NCI-H1436 (cell line): ENCODE measurements around the gene AIDA.

Experiments
- DNase-seq: peaks from one replicate; lab custom pipeline; 2025; lab: John Stamatoyannopoulos, UW

The AIDA gene

DNA sequence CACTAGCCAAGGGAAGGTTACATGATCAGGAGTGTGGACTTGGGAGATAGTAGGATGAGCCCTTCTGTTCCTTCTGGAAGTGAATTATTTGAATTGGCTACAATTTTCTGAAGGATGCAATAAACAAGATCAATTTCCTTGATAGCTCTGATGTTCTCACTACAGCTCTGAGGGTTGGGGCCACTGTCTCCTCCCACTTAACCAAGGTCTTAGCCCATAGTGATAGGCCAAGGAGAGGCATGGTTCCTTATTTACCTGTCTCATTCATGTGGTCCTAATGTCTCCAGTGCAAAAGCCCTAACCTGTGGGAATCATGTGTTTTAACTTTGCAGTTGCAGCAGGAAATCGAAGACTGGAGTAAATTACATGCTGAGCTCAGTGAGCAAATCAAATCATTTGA is 59.6 kb downstream of the AIDA start:
- no peak for DNase-seq

DNA sequence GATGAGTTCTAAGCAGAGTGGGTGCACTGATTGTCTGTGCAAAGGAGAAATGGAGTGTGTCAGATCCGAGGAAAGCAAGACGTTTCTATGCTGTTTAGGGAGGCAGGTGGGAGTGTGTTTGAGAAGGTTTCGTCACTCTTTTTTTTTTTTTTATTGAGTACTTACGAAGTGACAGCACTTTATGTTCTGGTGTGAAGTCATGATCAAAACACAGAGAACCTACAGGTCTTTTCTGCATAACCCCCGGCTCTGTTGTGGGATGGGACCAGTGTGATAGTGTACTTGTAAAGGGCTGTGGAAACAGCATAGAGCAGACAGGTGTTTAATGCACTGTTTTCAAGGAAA is 67.7 kb downstream of the AIDA start:
- peak; percentile 8 for DNase-seq

DNA sequence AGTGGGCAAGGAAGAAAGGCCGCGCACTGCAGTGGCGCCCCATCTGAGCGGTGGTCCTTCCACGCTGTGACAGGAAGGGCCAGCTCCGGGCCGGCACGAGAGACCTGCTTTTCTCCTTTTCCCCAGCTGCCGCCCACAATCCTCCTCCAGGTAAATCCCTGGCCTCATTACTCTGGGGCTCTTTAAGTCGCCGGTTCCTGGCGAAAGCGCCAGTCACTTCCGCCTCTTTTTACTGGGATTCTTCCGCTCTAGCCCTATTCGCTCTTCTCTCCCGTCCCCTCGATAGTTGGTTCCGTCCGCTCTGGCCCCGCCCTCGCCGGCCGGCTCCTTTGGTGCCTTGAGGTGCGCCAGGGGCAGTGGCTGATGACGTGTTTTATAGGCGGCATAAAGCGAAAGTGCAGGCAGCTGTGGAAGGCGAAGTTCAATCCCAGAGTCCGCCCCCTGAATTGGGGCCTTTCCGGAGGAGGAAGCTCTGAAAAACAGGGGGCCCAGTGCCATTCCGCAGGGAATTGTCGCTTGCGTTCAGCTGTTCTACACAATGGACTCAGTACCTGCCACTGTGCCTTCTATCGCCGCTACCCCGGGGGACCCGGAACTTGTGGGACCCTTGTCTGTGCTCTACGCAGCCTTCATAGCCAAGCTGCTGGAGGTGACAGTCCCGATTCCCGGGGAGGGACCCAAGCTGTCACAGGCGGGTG is 68.2 kb downstream of the AIDA start:
- DNase-seq = peak; percentile 98

DNA sequence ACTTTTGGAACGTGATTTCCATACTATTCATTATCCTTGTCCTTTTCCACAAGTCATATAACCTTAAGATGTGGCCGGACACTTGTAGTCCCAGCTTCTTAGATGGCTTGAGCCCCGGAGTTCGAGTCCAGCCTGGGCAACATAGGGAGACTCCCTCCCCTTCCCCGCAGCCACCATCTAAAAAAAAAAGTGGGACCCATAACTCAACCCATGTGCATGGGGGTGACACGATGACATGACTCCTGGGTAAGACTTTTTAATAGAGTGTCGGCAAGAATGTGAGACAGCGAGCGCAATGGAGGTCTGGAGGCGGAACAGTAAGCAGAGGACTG is 68.7 kb downstream of the AIDA start:
- DNase-seq = peak; percentile 41

DNA sequence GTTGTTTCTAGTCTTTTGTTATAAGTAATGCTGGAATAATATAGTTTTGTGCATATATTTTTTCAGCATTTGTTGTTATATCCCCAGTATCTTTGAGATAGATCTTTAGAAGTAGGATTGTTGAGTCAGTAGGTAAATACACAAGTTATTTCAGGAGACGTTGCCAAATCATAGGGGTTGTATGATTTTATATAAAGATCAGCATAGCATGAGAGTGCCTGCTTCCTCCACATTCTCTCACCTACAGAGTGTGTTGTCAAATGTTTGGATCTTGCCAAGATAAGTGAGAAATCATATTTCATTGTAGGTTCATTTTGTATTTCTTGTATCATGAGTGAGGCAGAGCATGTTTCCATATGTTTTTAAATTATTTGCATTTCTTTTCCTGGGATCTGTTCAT is 69.8 kb downstream of the AIDA start:
- DNase-seq = no peak

DNA sequence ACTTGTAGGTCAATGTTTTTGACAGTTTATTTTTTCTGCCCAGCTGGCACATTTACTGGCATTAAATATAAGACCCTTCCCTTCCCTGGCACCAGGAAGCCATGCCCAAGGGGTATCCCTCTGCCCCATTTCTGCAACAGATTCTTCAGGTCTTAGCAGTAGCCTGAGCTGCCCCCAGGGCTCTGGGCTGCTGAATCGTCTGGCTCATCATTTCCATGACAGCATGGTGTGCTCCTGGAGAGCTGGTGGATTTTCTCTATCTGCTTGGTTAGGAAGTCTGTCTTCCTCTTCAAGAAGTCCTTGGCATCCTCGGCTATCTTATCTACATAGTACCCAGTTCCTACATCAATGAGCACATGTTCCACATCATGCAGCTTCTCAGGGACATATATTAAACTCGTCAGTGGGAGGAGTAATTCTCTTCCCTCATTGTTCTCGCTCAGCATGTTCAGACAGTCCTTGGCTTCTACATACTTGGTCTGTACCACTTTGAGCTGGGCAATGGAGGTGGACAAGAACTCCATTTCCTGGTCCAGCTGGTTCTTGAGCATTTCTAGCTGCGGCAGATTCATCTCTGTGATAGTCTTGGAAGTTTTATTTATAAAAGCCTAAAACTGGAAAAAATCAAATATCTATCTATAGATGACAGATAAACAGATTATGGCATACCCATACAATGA is 70.9 kb downstream of the AIDA start:
- no peak for DNase-seq

DNA sequence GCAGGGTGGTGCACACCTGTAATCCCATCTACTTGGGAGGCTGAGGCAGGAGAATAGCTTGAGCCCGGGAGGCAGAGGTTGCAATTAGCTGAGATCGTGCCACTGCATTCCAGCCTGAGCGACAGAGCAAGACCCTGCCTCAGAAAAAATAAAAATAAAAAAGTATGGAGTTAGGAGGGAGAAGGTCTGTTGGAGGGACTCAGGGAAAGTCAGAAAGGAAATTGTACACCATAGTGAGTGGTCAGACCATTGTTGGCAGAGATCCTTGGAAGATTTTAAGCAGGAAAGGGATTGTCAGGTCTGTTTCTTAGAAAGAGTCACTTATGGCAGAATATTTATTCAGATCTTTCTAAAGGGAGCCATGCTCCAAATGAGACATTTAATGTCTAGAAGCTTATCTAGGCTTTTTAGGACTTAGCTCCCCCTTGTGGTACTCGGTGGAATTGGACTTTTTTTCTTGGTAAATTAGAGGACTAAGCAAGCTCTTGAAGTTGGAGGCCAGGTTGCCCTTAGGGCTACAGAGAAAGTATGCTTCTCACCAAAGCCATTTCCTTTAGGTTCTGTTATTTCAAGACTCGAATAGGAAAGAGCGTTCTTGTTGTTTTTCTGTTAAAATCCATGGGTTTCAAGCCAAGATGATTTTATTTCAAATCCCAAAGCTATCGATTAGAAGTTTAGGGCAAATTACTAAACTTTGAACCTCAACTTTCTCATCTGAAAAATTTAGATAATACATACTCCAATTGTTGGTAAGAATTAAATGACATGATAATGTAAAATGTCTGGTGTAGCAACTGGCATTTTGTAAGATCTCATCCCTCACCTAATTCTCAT is 77.9 kb downstream of the AIDA start:
- DNase-seq = peak; percentile 88

DNA sequence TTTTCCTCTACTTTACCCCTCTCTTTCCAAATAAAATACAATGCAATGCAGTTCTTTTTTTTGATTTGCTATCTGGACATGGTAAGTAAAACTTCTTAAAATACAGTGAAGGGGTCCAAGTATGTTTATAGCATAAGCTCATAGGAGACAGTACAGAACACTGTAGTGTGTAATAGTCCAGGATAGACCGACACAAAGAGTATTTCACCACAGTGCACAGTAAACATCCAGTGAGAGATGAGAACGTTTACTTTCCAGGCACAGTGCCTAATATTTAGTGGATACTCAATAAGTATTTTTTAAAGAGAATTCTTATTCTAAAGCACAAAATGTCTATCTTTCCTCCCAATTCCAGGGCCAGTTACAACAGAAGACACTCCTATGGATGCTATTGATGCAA is 79.5 kb downstream of the AIDA start:
- DNase-seq = no peak

DNA sequence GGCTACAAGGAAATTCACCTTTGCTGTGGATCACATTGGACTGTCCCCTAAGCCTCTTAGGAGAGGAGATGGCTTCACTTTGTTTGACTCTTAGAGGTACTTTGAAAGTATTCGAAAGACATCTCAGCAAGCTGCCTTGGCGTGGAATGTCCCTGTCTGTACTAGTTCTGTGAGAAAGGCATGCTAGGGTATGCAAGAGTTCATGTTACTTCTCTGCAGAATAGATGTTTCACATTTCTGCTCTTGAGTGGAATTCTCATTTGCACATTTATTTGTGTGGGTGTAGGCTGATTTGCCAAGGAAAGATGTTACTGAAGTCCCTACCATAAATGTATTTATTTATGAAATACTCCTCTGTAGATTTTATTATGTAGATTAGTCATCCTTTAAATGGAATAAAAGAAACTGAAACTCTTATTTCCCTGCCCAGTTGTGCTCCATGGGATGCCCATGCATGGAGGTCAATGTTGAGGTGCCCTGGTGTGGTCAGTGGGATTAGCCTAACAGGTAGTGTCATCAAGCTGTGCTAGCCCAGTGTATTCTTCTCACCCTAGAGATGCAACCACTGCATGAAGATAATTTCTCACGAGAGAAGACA is 80.6 kb downstream of the AIDA start:
- no peak for DNase-seq

DNA sequence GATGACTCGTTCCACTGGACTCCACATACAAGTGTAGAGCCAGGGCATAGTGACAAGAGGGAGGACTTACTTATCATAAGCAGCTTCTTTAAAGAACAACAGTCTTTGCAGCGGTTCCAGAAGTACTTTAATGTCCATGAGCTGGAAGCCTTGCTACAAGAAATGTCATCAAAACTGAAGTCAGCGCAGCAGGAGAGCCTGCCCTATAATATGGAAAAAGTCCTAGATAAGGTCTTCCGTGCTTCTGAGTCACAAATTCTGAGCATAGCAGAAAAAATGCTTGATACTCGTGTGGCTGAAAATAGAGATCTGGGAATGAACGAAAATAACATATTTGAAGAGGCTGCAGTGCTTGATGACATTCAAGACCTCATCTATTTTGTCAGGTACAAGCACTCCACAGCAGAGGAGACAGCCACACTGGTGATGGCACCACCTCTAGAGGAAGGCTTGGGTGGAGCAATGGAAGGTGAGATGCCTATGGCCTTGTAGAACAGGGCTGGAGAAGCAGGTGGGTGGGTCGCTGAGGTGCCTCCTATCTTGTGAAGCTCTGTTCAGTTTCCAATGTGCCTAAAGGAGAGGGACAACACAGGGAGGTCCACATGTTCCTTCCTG is 82.3 kb downstream of the AIDA start:
- no peak for DNase-seq

DNA sequence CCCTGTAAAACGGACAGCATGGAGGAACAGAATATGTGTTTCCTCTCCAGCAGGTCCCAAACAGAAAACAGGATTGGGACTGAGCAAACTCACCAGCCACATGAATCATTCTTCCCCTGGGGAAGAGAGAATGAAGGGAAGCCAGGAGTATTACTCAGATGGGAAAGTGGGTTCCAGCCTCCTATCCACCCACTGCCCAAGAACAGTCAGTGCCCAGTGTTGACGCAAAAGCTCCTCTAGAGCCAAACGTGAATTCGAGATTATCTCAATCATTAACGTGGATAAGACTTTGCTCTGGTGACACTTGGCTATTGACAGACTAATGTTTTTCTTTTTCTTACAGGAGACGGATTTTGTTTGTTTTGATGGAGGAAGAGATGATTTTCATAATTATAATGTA is 85.1 kb downstream of the AIDA start:
- DNase-seq = no peak

DNA sequence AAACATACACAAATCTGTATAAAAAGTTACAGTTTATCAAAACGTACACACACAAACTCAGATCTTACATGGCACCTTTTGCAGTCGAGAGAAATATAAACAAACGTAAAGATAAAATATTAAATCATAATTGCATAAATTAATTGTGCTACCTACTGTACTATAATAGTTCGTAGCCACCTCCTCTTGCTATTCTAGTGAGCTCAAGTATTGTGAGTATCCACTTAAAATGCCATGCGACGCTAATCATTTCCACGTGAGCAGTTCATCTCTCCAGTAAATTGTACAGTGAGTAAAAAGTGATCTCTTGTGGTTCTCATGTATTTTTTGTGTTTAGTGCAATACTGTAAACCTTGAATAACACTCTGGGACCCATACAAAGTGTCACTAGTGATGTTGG is 88.1 kb downstream of the AIDA start:
- no peak for DNase-seq

DNA sequence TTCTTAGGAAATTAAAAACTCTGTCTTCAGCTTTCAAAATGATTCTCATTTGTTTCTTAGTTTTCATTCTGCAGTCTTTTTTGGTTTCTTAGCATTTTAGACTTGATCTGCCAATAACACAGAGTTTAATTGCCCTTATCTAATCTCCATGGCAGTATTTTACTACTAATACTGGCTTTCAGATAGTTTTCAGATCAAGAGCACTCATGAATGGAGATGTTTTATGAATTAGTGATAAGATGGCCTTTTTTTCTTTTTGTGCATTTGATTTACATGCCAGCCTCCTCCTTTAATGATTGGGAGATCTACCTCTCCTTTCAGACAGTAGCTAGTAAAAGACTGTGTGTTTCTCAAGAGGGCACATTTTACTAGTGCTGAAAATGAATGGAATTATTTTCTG is 88.8 kb downstream of the AIDA start:
- DNase-seq = no peak

DNA sequence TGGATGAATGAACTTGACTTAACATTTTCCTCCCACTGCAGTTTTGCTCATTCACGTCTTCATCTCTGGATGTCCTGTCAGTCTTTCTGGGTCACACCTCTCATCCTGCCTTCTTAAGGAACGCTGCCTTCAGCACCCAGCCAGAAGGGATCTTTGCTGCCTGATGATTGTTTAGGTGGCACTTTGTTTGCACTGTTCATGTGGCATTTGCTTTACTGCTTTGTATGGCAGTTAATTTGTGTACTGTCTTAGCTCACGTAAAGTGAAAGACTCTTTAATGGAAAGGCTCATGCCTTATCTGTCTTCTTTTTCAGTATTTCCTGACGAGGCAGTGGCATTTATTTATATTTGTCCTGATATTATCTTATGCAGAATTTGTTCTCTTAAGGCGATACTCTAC is 89.5 kb downstream of the AIDA start:
- no peak for DNase-seq

DNA sequence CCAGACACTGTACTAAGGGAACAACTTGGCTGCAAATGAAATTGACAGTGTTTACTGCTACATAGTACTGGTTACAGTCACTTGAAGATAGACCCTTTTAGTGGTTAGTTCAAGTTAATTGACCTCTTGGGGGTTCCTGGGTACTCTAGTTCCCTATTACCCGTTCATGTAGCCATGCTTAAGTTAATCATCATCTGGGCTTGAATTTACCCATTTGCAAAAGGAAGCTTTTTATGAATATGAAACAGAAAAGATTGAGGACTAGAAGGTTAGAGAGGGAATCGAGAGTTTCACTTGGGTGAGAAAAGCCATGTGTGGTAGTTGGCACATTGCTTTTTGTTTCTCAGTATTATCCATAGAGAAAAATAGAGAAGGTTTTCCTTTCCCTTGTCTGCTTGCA is 91.7 kb downstream of the AIDA start:
- no peak for DNase-seq

DNA sequence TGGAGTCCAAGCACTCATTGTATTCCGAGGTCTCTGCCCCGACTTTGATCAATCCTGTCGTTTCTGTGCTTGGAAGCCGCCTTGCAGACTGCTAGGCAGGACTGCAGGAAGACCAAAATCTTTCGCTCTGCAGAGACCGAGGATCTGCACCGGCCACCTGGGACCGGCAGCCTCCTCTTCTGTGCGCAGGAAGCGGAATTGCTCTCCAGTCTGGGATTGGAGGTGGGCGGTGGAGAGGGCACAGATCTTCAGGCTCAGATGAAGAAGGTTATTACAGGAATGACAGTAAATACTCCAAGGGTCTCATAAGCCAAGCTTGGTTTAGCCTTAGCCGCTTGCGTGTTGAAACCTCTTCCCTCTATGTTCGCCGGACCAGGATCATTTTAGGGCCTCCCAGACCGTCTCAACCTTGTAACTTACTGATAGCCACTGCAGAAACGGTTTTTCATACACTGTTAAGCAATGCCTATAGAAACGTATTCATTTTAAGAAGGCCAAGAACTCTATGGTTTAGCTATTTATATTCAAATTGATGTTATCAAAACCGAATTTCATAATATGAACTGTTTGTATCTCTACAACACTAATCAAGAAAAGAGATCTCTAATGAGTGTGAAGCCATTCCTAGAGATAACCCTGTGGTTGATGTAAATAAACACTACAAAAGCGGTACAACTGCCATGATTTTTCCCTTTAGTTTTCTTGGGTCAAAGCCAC is 93.3 kb downstream of the AIDA start:
- DNase-seq = no peak
